HG03457 (cell line): Measurements from ENCODE around the gene MTMR12.
"Not testable (repeated sequence)": the region's sequence is repeated elsewhere in the genome, so short reads cannot be mapped to it uniquely, and the experiment has no call there.

ENCODE experiments used
- ATAC-seq: cut with Tn5 transposase; IDR thresholded peaks from one replicate; pipeline ENCODE4 v1.9.1; 2021; ENCODE audit warnings: moderate number of reproducible peaks; ENCODE audit not compliant: unreplicated experiment

MTMR12 gene

GRCh38 chr5:32325062-32325461 is 12.3 kb upstream of the MTMR12 start:
- ATAC-seq, result no peak

- ATAC-seq, result no peak
Measured at GRCh38 chr5:32323741-32324140, 11.0 kb upstream of the MTMR12 start.

- ATAC-seq, result no peak
Measured at GRCh38 chr5:32322882-32323281, 10.1 kb upstream of the MTMR12 start.

DNA sequence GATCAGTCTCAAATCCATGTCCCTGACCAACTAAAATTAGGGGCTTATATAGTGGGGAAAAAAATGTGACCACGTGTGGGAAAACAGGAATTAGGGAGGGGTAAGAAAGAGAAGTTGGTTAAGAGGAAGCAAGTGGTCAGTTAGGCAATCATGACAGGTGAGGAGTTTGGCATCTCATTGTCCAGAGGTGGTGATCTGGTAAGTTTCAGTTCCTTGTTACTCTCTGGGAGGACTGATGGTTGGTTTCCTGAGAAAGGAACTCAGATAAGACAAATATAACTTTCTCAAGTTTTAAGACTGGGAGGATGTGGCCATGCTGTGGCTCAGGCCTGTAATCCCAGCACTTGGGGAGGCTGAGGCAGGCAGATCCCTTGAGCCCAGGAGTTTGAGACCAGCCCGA is 9.0 kb upstream of the MTMR12 start:
- ATAC-seq, result not testable (repeated sequence)

GRCh38 chr5:32320576-32320975 is 7.8 kb upstream of the MTMR12 start:
- ATAC-seq, result no peak

DNA sequence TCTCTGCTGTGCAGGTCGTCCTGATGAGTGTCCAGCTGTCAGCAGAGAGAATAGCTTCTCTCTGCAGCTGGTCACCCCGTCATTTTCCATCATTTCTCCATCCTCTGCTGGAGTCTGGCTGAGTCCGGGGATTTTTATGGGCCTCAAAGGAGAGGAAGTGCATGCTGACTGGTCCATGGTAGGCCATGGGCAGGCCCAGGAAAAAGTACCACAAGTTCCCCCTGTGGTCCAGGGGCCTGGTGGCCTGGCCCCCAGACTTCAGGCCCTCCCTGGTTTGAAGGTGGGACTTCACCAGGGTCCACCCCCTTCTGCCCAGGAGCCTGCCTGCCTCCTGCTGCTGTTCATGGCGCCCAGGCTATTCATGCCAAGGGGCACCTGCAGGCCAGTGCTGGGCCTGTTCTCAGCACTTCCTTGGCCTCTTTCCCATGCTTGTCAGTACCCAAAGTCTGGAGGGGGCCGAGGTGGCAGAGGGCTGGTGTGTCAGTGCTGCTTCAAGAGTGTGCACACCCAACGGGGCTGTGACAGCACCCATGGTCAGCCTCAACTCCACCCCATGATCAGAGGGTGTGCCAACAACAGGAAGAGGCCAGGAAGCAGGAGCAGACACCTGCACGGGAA is 7.3 kb upstream of the MTMR12 start:
- ATAC-seq, result no peak

DNA sequence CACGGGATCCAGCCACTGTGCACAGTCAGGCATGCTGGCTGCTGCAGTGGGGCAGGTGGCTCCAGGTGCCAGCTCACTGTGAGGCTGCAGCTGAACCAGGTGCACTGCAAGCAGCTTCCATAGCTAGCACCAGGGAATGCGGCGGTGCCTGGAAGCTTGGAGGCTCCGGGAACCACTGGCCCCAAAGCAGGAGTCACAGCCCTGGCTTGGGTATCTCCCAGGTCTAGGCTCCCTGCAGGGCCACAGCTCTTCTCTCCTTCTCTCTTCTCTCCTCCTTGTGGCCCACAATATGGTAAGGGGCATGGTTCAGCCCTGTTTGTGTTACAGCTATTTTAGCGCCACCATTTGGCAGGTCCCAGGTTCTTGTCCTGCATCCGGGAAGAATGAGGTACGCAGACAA is 6.7 kb upstream of the MTMR12 start:
- no peak for ATAC-seq

- ATAC-seq, result no peak
Measured at GRCh38 chr5:32317041-32317440, 4.3 kb upstream of the MTMR12 start.

- no peak for ATAC-seq
Measured at GRCh38 chr5:32315221-32316014, 2.7 kb upstream of the MTMR12 start.

- ATAC-seq, result no peak
Measured at GRCh38 chr5:32314658-32315057, 1.9 kb upstream of the MTMR12 start.

- ATAC-seq, result not testable (repeated sequence)
Measured at GRCh38 chr5:32314152-32314488, 1.4 kb upstream of the MTMR12 start.

- ATAC-seq, result peak; percentile 19
Measured at GRCh38 chr5:32312197-32312594, 543 bp downstream of the MTMR12 start.

DNA sequence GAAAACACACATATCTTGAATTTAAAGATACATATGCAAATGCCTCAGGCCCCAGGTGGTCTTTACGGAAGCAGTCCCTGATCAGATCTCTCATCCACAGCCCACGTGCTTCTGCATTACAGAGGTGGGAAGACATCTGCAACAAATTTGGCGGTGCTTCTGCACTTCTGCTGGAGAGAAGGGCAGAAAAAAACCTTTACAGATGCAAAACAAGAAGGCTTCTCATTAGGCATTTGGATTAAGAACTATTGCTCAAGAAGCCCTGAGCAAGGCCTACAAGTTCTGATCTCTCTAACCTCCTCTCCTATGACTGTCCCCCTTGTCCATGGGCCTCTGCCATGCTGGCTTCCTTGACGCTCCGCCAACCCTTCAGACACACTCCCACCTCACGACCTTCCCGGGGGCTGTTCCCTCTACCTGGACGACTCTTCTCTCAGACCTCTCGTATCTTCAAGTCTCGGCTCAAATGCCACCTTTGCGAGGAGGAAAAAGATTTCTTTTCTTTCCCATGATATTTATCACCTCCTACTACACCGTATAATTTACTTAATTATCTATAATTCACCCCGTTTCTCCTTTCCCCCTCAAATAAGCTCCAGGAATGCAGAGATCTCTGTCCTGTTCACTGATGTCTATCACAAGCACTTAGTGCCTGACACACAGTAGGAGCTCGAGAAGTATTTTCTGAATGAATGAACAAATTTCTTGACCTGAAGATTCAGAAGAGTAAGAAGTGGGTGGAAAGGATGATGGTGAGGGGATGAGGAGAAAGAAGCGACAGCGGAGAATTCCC is 1.1 kb downstream of the MTMR12 start:
- no peak for ATAC-seq

DNA sequence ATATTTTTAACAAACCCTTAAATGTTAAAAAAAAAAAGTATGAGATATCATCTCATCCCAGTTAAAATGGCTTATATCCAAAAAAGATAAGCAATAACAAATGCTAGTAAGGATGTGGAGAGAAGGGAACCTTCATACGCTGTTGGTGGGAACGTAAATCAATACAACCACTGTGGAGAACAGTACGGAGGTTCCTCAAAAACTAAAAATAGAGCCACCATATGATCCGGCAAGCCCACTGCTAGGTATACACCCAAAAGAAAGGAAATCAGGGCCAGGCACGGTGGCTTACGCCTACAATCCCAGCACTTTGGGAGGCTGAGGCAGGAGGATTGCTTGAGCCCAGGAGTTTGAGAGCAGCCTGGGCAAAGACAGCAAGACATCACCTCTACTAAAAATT is 3.0 kb downstream of the MTMR12 start:
- no peak for ATAC-seq

DNA sequence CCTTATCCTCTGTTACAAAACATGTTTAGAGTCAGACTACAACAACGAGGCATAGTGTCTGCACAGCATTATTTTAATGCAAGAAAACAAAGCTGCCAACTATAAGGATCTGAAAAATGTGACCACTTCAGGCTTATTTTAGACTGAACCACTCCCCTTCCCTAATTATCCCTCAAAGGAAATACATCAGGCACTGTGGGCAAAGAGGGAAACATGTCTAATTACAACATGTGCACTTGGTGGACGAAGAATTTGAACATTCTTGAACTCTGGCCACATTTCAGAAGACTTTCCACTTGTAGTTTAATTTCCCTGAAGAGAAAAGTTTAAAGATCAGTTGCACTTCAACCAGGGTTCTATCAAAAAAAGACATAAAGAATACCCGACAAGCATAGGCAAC is 3.8 kb downstream of the MTMR12 start:
- ATAC-seq, result no peak

DNA sequence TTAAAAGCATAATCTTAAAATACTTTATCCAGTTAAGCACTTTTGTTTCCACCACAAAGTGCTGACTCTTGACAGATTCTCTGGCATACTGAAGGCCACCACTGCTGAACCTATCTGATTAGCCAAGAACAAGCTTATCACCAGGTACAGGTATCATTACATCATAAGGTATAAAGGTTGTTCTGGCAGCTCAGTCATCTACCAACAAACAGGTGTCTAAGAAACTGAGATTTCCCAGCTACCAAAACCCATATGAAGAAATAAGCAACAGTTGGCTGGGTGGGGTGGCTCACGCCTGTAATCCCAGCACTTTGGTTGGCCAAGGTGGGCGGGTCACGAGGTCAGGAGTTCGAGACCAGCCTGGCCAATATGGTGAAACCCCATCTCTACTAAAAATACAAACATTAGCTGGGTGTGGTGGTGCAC is 5.0 kb downstream of the MTMR12 start:
- ATAC-seq, result no peak

DNA sequence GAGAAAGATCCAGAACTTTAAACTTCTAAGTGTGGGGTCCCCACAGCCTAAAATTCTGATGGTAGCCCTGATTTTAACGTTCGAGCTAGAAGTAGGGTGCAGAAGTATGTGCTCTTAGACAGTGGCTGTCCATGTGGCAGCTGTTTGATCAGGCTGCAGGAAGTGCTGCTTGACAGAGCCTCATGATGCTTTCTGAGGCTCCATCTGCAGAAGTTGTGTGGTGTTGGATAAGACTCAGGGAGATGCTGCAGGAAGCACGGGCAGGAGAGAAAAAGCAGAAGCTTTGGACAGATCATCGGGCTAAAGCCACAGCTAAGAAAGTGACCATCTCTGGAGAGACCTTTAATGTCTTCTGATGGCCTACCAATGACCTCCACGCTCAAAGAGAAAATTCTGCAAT is 8.1 kb downstream of the MTMR12 start:
- no peak for ATAC-seq

DNA sequence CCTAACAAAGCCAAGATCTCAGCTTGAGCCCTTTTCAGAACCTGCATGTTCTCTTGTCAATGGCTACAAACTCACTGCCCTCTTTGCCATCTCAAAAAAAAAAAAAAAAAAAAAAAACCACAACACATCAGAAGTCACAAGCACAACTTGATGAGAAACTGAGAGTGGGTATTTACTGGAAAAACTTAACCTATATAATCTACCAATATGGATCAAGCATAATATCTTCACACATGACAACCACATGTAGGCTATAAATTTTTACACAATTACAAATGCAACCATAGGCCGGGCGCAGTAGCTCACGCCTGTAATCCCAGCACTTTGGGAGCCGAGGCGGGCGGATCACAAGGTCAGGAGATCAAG is 9.0 kb downstream of the MTMR12 start:
- ATAC-seq, result no peak

DNA sequence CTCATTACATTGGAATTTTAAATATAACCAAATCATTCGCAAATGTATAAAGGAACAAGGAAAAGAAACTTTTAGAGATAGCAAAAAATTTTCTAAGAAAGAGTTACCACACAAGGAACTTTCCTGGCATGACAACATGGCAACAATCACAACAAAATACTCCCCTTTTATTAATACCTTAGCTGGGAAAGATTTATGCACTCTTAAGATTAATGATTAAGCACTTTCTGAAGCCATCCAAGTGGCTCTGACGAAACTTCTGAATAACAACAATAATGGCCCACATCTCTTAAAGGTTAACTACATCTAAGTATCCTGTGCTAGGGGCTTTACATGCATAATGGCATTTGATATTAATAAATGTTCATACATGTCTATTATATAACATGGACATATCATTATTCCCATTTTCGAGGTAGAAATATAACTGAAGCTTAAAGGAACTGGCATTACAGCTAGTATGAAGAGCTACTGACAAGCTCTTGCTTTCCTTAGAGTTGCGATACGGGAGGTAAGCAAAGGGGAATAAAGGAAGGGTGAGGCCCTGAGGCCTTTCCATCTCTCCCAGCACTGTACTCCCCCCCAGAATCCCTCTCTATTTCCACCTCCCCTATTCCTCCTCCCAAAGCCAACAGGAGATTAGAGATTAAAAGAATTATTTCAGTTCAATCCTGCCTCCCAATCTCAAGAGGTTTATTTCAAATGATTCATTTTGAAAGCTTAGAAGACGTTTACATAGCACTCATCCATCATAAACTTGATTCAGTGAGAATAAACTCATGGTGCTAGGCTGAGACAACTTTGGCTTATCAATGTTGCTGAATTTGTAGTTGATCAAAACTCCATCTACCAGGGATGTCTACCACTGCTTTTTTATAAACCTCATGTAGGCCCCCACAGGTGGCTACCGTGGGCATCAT is 9.6 kb downstream of the MTMR12 start:
- no peak for ATAC-seq

DNA sequence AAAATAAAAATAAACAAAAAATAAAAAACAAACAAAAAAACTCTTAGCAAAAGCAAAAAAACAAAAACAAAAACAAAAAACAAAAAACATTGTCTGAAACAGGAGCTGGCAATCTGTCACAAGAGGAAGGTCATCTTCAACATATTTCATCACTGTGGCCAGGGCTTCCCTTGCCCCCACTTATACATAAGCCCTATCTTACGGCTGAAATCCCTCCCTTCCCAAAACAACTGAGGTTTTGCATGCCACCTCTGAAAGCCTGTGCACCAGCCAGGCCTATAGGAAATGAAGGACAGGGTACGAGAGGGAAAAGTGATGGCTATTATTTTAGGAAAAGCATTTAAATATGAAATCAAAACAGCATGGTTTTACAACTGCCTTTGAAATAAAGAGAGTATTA is 10.8 kb downstream of the MTMR12 start:
- ATAC-seq, result no peak

DNA sequence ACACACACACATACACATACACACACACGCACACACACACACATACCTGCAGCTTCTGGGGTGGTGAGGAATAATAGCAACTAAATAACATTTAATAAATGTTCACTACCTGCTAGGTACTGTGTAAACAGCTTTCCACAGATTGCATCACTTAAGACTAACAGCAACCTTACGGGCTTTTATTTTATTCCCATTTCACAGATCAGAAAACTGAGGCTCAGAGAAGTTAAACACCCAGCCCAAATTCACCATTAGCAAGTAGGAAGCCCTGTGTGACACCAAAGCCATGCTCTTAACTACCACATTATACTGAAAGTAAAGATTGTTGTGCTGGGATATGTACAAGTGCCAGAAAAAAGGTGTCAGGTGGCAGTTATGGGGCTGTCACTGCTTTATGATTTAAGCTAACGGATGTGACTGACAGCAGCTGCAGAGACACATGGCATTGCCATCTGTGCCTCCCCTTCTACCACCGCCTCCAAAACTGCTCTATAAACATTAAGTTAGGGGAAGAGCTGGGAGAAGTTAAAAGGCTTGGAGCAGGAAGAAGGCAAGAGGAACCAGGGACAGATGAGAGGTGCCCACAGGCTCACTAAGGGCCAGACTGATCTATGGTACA is 13.6 kb downstream of the MTMR12 start:
- no peak for ATAC-seq
